A172 (cell line): ENCODE measurements around the gene SVOP. TPM values are rescaled to one million over a fixed set of nuclear protein-coding genes. Genes with fewer than 3 reads are reported as not detected.
"Not testable (repeated sequence)": the region's sequence is repeated elsewhere in the genome, so short reads cannot be mapped to it uniquely, and the experiment has no call there.

Experiments used
- DNase-seq: peaks from one replicate; pipeline ENCODE4 v3.0.0-alpha.2; 2015; ENCODE audit warnings: low spot score
- total RNA-seq: library from RNA; depleted of rRNA; stranded (reverse); fragments of >200 nt; shearing (Covaris generic); gene quantifications from 2 replicates; pipeline ENCODE4 v1.2.3, GENCODE V29; 2014

SVOP gene
- total RNA-seq, 1 experiment from 2014 or later = not detected

DNA sequence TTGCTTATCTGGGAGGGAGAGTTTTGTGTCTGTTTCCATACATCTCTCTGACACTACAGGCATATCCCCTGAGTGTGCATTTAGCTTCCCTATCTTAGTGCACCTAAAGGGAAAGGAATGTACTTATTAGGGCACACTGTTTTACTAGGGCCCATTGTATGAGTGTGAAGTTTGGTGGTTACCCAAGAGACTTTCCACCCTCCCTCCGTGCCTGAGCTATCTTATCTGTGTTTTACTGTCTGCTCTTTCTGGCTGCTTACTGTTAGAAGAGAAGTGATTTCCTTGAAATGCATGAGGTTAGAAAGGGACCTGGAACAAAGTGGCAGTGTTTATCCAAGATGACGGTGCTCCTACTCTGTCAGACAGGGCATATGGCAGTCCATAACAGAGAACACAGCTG lies 8.5 kb upstream of the SVOP start:
- DNase-seq = no peak

GRCh38 chr12:109028624-109029023 lies 7.8 kb upstream of the SVOP start:
- DNase-seq = not testable (repeated sequence)

GRCh38 chr12:109027767-109028166 lies 6.9 kb upstream of the SVOP start:
- peak; percentile 28 for DNase-seq

DNA sequence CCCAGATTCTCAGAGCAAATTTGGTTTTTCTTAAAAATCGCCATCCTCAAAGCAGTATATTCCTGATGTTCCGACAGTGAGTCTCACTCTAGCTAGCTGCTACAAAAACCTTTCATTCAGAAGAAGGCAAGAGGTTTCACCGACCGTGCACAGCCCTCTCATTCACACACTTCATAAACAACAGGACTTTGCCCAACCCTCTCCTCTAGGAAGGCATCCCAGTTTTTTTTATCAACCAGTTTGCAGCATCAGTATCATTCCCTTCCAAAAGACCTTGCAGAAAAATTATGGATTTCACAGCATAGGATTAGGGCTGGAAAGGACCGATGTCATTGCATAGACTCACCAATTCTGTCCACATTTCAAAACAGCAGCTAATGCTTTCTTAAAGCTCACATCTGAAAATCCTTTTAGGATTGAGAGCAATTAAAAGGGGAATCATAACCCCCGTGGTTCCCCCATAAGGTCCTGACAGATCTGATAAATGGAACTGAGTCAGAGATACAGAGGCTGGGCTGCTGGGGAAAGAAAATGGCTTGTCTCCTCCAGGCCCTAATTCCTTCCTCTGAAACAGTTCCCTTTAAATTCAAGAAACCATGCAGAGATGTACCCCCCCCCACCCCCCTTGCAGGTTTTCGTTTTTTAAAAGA lies 597 bp downstream of the SVOP start:
- DNase-seq = no peak

DNA sequence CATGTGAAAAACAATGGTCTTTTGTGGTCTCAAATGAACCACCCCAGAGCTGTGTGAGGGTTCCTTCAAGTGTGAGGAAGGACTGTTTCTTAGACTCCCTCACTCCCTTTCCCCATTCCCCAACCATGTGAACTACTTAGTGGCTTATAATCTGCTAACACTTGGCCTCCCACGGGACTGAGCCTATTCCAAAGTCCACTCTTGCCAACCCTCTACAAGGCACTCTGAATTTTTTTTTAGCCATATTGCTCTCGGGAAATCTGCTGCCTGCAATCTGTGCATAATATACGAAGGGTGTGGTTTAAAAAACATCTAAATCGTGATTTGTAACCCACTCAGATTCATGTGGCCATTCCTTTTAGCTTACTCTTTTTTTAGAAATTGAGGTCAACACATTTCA lies 2.6 kb downstream of the SVOP start:
- no peak for DNase-seq

- no peak for DNase-seq
Observed at GRCh38 chr12:109016978-109017377, 3.9 kb downstream of the SVOP start.

GRCh38 chr12:109016016-109016415 lies 4.9 kb downstream of the SVOP start:
- no peak for DNase-seq

GRCh38 chr12:109014984-109015765 lies 5.7 kb downstream of the SVOP start:
- DNase-seq = no peak

GRCh38 chr12:109010259-109010658 lies 10.6 kb downstream of the SVOP start:
- no peak for DNase-seq

DNA sequence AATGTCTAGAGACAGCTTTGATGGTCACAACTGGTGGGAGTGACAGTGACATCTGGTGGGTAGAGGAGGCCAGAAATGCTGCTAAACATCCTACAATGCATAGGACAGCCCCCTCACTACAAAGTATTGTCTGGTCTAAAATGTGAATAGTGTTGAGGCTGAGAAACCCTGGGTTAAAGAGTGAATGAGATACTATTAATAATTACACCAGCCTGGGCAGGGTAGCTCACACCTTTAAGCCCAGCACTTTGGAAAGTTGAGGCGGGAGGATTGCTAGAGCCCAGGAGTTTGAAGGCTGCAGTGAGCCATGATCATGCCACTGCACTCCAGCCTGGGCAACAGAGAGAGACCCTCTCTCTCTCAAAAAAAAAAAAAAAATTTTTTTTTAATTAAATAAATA lies 11.1 kb downstream of the SVOP start:
- no peak for DNase-seq

DNA sequence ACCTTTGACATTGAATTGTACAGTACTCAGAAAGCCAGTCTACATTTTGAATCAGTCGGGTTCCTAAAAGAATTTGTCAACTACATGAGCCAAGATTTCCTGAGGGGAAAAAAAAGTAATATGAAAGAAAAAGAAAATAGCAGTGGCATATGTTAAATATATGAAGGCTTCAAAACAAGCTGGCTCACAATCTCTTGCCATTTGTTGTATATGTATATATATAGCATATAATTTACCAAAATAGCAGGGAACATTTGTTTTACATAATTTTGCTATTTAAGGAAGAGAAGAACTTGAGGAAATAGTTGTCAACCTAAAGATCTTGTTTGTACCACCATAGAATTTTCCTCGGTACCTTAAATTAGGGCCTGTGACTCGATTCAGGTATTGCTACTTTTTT lies 16.9 kb downstream of the SVOP start:
- no peak for DNase-seq

- DNase-seq = no peak
Observed at GRCh38 chr12:108996320-108996719, 24.5 kb downstream of the SVOP start.

DNA sequence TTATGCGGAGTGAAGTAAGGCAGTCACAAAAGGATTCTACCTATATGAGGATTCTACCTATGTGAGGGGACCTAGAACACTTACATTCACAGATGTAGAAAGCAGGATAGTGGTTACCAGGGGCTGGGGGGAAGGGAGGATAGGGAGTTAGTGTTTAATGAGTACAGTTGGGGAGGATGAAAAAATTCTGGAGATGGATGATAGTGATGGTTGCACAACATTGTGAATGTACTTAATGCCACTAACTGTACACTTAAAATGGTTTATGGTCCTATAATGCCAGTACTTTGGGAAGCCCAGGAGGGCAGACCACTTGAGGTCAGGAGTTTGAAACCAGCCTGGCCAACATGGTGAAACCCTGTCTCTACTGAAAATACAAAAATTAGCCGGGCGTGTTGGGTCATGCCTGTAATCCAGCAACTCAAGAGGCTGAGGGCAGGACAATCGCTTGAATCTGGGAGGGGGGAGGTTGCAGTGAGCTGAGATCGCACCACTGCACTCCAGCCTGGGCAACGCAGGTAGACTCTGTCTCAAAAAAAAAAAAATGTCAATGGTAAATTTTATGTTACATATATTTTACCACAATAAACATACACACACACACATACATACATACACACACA lies 25.4 kb downstream of the SVOP start:
- DNase-seq = no peak

DNA sequence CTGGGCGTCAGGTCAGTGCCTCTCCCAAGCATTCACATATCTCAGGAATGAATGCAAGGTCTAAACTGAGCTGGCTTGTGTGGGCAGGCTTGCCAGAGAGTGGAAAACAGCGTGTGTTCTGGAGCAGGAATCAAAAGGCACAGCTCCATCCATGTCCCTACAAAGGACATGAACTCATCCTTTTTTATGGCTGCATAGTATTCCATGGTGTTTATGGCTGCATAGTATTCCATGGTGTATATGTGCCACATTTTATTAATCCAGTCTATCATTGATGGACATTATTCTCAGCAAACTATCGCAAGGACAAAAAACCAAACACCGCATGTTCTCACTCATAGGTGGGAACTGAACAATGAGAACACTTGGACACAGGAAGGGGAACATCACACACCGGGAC lies 30.8 kb downstream of the SVOP start:
- DNase-seq = not testable (repeated sequence)

DNA sequence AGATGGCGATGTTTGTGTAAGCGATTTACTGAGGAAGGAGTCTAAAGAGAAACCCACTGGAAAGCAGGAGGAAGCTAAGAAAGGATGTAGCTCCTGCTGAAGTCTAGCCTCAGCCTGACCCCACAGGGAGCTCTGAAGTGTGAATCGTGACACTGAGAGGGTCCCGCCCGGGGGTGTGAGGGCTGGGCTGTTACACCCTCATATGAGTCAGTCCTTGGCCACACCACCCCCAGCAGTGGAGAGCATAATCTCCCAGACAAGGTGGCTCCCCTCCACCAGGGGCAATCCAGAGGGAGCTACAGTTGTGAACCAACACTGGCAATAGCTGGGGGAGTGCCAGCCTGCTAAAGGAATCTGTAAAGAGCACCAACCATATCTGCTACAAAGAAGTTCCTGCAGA lies 31.5 kb downstream of the SVOP start:
- no peak for DNase-seq

DNA sequence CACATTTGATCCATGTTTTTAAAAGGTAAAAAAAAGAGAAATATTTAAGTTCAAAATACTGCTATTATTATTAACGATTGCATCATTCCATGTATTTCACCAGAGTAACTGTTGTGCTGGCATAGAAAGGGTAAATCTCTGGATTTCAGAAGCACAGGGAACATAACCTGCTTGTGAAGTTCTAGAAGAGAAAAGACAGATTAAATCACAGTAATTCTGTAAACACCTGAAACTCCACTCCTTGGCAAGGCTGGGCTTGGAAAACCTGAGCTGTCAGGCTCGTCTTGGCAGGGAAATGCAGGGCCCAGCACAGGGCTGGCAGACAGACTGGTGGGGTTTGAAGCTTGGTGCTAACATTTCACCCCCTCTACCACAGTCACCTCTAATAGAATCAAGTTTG lies 35.1 kb downstream of the SVOP start:
- no peak for DNase-seq

DNA sequence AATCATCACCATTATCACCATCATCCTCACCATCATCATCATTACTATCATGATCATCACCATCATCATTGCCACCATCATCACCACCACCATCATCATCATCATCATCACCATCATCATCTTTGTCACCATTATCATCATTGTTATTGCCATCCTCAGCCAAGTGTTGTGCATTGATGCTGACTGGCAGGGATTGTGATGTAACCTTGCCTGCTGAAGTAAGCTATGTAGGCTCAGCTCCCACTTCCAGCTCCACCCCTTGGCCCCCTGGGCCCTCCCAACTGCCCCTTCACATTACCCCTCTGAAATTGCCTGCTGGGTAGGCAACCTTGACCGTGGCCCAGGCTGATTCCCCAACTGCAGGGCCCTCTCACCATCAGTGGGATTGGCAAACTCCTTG lies 37.6 kb downstream of the SVOP start:
- no peak for DNase-seq

- no peak for DNase-seq
Observed at GRCh38 chr12:108982621-108983219, 38.1 kb downstream of the SVOP start.

DNA sequence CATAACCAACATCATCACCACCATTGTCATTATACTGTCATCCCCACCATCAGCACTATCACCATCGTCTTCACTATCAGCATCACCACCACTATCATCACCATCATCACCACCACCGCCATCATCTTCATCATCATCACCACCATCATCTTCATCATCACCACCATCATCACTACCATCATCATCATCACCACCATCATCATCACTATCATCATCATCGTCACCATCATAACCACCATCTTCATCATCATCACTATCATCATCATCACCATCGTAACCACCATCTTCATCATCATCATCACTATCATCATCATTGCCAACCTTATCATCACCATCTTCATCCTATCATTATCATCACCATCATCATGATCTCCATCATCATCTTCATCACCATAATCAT lies 39.0 kb downstream of the SVOP start:
- no peak for DNase-seq

DNA sequence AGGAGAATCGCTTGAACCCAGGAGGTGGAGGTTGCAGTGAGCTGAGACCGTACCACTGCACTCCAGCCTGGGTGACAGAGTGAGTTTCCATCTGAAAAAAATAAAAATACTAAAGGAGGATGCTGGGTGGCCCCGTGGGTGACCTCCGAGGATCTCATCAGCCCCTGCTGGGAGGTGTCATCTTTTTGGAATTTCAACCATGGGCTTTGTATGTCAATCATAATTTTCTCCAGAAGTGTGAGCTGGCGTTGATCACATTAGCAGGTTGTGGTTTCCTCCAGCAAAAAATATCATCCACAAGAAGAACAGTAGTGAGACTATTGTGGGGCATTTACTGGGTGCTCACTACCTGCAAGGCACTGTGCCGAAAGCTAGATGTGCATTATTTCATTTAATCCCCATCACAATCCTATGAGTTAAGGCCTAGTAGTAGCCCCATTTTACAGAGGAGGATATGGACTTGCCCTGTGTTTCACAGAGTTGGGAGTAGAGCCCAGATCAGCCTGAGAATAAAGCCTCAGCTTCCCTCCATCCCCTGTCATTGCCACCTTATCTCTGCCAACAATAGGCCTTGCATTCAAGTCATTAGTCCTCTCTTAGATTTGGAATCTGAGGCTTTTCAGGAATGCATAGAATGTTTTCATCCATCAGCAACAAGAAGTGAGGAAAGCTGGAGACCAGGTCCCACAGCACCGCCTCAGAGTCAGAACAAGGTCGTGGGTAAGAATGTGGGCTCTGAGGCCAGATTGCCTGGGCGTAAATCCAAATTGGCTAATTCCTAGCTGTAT lies 39.8 kb downstream of the SVOP start:
- DNase-seq = peak; percentile 75

DNA sequence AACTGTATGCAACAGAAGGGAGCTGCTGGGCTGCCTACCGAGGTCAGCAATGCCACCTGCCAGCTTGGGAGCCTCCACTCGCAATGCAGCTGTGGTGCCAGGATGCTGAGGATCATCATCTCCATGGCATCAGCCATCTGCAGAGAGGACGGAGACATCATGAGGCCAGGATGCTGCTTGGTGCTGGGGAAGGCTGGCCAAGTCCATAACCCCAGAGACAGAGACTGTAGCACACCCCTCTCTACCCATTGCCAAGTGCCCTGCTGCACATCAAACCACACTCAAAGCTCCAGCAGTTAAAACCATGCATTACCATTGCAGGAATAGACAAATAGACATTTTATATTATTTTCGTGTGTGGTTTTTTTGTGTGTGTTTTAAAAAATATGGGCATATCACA lies 43.5 kb downstream of the SVOP start:
- no peak for DNase-seq

GRCh38 chr12:108975024-108975593 lies 45.8 kb downstream of the SVOP start:
- DNase-seq = no peak
